ENCODE results near the gene UMAD1.

The UMAD1 gene

DNA sequence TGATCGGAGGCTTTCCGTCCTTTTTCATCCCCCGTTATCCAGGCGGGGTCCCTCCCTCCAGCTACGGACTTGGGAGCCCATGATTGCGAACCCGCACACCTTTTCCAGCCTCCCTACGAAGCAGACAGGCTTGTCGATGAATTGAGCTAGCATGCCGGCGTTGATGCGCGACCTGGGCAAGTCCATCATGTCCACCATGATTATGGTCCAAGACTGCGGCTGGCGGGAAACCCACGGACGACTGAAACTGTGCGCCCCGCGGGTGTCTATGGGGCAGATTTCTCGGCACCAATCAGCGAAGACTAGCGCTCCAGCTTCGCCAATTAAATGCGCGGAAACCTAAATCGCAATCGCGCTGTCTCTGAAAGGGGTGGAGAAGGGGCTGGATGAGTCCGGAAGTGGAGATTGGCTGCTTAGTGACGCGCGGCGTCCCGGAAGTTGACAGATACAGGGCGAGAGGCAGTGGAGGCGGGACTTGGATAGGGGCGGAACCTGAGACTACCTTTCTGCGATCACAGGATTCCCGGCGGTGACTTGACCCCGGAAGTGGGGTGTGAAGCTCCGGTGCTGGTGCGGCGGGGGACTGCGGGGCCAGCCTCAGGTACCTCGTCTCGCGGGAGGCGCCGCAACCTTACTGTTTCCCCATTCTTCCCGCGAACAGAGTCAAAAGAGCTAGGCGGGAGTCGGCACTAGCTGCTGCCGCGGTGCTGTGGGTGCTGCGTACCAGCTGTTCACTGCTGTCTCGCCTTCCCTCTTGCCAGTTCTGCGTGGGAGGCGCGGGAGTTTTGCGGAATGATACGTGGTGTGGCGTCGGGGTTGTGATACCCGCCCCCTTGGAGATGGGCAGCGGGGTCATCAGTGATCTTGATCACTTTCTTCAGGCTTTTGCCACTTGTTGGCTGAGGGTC, at the start of gene UMAD1:
UMAD1 (plus strand) TSS at position 532 of the 908 bp plus-strand sequence. CDS start 32,620 bp downstream, outside the sequence.
- peak; percentile 98 for DNase-seq

DNA sequence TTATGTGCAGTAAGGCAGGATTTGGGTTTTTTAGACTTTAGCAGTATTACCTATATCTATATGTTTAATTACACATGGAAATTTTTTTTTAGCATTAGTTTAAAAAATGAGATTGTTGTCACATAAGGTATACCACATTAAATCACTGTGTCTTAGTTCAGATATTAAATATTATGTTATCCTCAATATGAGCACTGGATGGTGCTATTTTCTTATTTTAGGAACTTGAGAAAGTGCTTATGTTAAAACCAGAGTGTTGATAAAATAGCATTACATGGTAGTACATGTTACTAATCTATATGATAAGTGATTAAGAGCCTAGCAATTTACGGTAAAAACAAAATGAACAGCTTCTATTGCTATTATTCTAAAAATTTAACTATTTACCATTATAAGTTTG, 45.1 kb upstream of the UMAD1 start:
- no peak for DNase-seq

DNA sequence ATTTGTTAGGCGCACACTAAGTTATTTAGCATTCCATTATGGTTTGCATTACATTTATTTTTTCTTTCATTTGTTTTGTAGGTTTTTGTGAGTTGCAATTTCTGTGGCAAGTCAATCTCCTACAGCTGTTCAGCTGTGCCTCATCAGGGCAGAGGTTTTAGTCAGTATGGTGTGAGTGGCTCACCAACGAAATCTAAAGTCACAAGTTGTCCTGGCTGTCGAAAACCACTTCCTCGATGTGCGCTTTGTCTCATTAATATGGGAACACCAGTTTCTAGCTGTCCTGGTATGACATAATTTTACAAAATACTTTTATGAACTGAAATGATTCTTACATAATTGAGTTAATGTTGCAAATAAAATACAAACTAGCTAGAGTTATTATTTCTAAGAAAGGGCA, 44.4 kb upstream of the UMAD1 start:
- no peak for DNase-seq

DNA sequence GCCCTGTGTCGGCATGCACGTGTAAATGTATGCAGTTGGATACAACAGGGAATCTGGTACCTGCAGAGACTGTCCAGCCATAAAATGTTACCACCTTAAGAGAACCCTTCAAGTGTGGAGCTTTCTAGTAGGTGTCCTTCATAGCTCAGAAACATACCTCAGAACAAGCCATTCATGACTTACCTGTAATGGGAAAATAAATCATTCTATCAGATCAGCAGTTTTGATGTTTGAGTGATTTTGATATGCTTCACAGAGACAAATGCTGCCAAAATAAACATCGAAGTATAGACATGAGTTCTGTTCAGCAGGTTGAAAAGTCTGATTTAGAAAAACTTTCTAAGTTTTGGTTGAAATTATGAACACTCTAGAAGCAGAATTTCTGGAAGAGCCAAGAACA, 33.5 kb upstream of the UMAD1 start:
- no peak for DNase-seq

DNA sequence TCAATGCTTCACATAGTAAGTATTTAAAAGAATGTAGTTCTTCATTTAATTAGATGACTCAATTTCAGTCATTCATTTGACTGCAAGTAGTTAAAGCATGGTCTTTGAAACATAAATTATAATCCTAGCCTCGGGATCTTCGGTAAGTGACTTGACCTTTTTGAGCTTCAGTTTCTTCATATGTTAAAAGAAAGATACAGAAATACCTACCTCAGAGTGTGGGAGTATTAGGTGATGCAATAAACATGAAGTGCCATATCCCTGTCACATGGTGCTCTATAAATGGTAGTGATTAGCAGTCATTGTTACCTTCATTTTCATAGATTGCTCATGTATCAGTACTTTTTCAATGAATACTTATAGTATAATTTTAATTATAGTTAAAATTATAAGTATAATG, 31.2 kb upstream of the UMAD1 start:
- DNase-seq, result no peak

DNA sequence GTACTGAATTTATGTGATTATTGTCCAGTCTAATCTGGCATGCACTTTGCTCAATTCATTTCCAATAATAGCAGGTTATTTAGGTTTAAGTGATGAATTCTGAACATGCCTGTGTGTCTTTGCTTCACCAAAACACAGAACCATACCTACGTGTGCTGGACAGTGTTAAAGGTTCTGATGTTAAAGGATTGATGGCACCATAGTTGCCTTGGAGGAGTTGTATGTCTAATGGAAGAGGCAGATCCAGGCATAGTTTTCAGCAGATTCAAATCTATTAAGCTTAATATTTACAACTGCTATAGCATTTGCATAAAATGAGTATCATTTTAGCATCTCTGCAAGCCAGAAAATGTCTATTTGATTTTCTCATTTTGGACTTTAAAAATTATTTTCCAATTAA, 28.0 kb upstream of the UMAD1 start:
- no peak for DNase-seq

DNA sequence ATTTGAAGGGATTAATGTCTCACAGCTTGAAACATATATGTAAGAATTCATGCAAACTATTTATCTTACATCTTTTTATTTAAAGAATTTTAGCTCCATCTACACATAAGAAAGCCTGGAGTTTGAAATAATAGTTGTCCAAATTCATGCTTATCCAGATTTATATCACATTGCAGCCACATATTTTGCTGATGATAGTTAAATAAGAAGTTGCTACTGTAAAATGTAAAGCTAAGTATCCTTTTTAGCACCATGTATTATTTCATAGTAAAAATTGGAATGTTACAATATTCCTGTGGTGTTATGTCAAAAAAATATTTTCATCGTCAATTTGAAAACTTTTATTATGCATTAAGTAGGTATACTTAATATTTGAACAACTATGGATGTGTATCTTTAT, 27.3 kb upstream of the UMAD1 start:
- no peak for DNase-seq

DNA sequence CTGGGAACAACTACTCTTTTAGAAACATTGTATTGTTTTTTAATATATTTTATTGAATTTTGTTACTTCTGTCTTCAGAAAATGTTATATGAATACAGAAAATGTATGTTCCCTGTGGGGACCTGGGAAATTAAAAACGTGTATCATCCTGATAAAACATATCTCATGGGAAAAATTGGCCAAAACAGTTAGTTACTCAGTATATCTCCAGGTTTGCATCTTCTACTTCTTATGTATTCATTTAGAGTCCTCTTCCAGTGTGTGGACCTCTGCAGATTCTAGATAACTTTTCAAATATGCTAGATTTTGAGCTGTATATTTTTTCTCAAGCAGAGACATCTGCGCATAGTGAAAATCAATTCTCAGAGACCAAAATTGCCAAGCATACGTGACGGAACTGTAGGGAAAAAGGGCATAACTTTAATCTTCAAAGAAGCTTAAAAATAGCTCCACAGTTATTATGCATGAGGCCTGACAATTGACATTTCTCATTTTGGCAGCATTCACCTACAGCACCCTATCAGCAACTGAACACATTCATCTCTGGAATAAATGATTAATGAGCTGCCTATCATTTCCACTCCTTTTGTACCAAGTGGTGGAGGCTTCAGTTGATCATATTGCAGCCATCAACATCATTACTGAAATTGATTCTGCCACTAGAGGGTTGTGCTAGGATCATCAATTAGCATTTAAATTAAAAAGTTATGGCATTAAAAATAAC, 26.4 kb upstream of the UMAD1 start:
- DNase-seq, result no peak

DNA sequence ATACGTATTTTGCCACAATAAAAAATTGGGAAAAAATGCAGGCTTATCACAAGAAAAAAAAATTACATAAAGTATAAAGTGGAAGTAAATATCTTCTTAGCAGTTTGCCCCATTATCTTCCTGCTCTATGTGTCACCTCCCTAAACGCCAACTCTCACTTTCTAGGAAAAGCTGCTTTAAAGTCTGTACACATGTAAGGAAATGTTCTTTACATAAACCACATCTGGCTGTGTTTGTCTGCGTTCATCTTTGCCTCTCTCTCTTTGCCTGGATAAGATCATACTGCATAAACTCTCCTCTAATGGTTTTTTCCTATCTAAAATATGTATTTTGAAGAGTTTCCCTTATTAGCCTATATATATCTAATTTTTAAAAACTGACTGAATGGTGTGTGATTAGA, 23.0 kb upstream of the UMAD1 start:
- DNase-seq, result no peak

DNA sequence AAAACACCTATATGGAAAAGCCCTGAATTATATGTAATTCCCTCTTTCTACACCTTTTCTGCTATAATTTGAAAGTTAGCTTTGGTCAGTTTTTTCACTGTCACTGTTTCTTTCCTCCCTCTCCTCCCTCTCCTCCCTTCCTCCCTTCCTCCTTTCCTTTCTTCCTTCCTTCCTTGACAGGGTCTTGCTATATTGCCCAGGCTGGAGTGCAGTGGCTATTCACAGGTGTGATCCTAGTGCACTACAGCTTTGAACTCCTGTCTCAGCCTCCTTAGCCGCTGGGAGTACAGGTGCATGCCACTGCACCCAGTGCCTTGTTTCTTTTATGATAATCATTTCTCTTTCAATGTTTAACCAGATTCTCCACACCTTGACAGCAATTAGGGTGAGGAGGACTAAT, 22.1 kb upstream of the UMAD1 start:
- no peak for DNase-seq

DNA sequence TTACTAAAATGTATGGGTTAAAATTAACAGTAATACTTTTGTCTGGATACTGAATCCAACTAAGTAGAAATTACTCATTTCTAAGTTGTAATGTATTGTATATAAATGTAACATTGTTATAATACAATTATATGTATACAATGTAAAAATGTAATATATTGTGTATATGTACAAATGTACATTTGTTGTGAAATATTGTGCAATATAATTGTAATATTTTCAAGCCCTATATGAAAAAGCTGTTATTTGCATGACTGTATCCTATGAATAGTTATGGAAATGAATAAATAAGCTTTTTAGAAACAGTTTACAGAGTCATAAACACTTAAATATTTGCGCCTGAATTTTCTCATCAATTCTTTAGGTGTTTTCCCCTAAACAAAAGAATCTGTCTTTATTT, 20.3 kb upstream of the UMAD1 start:
- no peak for DNase-seq

DNA sequence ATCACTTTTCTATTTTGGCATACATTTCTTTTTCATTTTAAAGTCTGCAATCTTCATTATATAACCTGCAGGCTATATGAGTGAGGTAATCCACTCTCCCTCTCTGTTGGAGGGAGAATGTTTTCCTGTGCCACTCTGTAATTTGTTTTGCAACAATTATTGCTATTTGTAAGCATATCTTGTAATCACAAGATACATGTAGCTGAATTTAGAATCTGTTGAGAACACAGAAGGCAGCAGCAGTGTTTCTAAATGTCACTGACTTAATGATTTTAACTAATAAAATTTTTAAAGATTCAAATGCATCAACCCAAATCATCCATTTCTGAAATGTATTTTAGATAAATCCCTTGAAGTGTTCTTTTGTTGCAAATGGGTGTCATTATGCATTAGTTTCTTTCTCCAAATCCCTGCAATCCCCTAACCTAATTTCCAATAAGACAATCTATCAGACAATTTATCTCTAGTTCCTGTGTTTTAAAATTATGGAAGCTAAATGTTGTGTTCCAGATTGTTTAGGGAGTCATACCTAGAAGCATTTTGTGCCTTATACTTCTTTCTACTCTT, 19.8 kb upstream of the UMAD1 start:
- no peak for DNase-seq

DNA sequence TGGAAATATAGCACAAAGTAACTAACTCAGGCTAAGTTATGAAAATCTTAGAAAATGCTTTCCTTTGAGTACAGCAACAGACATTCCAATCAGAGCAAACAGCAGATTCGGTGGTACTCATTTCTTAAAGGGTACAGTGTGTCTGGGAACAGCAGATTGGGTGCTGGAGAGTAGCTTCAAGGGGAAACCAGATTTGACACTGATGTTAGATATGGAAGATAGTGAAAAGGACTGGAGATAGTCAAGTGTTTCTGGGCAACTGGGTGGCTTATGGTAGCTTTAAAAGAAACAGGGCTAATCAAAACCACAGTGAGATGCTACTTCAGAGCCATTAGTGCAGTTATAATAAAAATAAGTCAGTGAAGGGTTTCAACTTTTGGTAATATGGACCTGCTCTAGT, 12.1 kb upstream of the UMAD1 start:
- DNase-seq, result no peak

DNA sequence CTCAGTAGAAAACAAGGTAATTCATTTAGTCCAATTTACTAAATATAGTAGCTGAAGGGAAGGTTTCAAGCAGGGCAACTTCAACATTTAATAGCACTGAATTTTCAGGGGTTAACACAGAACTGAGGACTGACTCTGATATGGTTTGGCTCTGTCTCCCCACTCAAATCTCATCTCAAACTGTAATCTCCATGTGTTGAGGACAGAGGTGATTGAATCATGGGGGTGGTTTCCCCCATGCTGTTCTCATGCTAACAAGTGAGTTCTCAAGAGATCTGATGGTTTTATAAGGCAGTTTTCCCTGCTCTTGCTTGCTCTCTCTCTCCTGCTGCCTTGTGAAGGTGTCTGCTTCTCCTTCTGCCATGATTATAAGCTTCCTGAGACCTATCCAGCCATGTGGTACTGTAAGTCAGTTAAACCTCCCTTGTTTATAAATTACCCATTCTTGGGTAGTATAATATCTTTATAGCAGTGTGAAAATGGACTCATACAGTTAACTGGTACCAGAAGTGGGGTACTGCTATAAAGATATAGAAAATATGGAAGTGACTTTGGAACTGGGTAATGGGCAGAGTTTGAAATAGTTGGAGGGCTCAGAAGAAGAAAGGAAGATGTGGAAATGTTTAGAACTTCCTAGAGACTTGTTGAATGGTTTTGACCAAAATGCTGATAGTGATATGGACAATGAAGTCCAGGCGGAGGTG, 9.8 kb upstream of the UMAD1 start:
- no peak for DNase-seq

DNA sequence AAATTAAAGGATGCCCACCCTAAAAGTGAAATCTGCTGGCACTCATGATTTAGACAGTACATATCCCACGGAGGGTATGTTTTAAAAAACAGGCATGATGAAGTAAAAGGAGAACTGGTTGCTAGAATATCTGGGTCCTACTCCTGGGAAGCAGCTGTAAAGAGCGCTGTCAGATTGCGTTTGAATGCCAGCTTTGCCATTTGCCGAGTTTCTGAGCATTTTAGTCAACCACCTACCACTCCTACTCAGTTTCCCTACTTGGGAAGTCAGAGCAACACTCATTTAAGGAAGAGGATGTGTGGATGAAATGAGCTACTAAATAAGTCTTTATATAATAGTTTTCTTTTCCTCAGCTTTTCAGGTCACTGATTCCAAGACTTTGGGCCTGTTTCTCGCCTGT, 1.1 kb upstream of the UMAD1 start:
- no peak for DNase-seq

DNA sequence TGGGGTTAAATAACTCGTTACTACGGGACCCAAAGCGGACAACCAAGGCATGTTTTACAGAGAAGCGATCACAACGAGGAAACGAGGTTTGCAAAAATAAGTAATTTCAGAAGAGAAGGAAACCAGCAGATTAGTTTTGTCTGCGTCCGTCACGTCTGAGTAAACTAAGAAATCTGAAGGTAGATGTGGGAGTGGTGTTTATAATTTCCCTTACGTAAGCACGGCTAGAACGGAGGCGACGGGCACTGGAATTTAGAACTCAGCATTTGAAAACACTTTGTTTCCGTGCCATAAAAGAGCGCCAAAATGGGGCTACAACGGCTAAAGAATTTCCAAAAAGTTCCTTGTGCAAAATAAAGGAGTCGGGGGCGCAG, 718 bp upstream of the UMAD1 start:
- no peak for DNase-seq

DNA sequence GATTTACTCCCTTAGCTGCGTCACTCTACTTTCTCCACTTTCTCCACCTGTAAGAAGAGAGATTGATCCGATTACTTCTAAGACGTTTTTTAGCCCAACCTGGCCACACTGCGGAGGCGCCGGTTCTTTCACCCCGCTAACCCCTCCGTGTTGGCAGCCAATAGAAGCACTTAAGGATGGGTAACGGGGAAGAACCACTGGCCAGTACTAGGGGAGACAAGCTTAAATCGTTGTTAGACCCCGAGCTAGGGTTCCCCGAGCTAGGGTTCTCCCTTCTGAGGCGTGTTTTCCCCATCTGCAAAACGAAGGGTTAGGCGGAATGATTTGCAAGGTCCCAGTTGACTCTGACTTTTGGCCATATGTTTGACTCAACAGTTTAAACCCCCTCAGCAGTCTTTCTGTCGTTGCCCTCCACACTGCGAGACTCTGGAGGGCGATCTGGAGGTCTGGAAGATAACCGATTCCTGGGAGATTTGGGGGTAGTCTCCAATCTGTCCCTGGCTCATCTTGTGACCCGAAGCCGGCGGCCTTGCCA, 644 bp downstream of the UMAD1 start:
- DNase-seq, result no peak

DNA sequence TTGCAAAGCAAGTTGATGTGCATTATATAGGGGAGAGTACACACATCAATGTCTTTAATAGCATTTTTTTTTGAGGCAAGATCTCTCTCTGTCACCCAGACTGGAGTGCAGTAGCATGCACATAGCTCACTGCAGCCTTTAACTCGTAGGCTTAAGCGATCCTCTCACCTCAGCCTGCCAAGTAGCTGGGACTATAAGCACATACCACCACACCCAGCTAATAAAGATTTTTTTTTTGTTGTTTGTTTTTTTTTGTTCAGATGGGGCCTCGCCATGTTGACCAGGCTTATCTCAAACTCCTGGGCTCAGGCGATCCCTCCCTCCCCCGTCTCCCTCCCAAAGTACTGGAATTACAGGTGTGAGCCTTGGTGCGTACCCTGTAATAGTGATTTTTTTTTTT, 1.5 kb downstream of the UMAD1 start:
- DNase-seq, result no peak

DNA sequence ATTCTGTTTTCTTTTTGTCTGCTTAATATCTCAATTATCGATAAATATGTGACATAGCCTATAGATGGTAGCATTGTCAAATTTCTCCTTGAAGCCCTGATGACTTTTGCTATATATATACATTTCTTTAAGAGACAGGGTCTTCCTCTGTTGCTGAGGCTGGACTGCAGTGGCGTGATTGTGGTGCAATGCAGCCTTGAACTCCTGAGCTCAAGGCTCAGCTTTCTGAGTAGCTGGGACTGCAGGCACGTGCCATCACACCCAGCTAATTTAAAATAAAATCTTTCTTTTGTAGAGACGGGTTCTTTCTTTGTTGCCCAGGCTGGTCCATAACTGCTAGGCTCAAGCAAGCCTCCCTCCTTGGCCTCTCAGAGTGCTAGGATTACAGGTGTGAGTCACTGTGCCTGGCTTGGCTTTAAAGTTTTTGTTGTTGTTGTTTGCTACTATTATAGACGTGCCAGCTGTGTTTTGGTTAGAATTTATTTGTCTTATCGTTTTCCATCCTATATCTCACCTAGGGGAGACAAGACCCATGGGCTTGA, 7.0 kb downstream of the UMAD1 start:
- DNase-seq, result no peak

DNA sequence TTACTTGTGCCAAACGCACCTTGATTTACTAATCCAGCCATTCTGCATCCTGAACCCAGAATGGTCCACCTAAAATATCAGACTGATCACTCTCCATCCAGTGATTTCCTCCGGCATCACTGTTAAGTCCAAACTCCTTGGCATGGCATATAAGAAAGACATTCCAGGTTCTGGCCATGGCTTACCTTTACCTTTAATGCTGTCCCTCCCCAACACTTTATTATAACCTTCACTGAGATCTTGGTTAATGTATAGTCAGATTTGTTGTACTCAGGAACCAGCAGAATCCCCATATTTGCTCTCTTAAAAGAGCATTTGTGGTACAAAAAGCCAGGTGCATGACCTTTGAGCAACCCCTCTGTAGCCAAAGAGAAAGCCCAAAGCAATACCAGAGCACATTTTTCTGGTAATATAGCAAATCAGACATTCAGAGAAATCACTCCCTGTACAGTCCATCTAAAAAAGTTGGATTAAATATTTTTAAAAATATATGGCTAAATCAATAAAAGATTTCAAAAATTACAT, 10.2 kb downstream of the UMAD1 start:
- no peak for DNase-seq

DNA sequence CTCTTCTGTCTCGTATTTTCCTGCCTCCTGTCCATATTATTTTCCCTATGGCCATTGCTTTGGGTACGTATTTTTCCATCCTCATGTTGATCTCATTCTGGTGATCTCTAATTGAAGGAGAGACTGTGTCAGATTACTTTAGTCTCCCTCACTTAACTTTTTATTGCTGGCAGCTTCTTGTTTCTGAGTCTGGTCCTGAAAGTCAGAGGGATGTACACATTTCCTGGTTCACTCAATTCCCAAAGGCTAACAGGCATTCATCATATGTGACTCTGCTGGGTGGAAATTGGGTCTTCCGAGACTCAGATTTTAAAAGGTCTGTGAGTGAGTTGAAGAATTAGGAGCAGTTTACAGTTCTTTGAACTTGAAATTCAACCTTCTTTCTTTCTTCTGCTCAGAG, 10.9 kb downstream of the UMAD1 start:
- DNase-seq, result no peak

DNA sequence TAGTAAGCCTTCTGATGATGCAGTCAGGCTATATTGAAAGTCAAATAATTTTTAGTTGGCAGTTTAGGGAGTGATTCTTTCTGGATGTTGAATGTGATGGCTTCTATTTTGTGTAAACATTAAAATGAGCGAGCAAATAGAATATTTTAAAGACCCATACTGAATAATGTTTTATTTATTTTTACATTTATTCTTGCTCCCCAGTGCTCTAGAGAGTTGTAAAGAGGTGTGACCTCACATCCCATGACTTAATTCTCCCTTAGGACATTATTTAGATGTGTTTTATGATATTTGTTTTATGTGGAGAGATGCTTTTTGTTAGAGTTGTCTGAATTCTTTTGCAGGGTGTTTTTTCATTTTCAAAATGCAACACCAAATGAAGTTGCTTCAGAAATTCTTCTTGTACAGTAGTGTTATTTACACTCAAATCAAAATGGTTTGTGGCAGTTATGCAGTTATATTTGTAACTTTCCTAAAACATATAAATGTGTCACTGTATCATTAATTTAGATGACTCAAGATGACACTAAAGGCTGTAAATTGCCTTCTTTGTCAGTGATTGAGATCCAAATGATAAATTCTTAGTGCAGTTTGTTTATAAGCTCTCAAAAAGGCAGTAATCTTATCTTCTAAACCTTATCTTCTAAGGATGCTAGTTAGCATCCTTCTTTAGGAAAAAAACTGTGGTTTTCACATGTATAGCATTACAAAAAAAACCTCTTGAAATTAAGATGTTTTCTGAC, 12.4 kb downstream of the UMAD1 start:
- DNase-seq, result no peak
